Astrocyte (in vitro differentiated cells and primary cell): ENCODE measurements around the gene TENM4. TPM values are rescaled to one million over a fixed set of nuclear protein-coding genes. Genes with fewer than 3 reads are reported as not detected.

Experiments used
- DNase-seq: peaks from one replicate; pipeline ENCODE4 v3.0.0-alpha.2; 2010; ENCODE audit warnings: low read depth
- FAIRE-seq: peaks from 2 replicates; lab custom pipeline; 2011; peaks lifted over from hg19 to GRCh38; lab: Jason Lieb, UNC
- H2AFZ ChIP-seq: 2 replicates; pipeline ENCODE4 v1.6.0; 2012; ENCODE audit warnings: low read depth, low read length, inconsistent platforms
- H3K27ac ChIP-seq: 2 replicates; pipeline ENCODE4 v1.5.1; 2011; ENCODE audit warnings: low read depth, low read length, inconsistent platforms
- H3K27me3 ChIP-seq: 2 replicates; pipeline ENCODE4 v1.6.0; 2011; ENCODE audit warnings: low read length, inconsistent platforms; ENCODE audit not compliant: insufficient read depth
- H3K36me3 ChIP-seq: 2 replicates; pipeline ENCODE4 v1.5.1; 2011; ENCODE audit warnings: low read length, inconsistent platforms; ENCODE audit not compliant: insufficient read depth
- H3K4me1 ChIP-seq: 2 replicates; pipeline ENCODE4 v1.5.1; 2011; ENCODE audit warnings: low read length, inconsistent platforms; ENCODE audit not compliant: insufficient read depth
- H3K4me2 ChIP-seq: 2 replicates; pipeline ENCODE4 v1.6.0; 2012; ENCODE audit warnings: low read length, inconsistent platforms
- H3K4me3 ChIP-seq: 2 replicates; pipeline ENCODE4 v1.5.1; 2011; ENCODE audit warnings: low read depth, mild to moderate bottlenecking, low read length, inconsistent platforms; ENCODE audit not compliant: insufficient read depth
- H3K79me2 ChIP-seq: 2 replicates; pipeline ENCODE4 v1.6.0; 2012; ENCODE audit warnings: mild to moderate bottlenecking, low read length, inconsistent platforms; ENCODE audit not compliant: insufficient read depth
- H3K9ac ChIP-seq: 2 replicates; pipeline ENCODE4 v1.6.0; 2012; ENCODE audit warnings: mild to moderate bottlenecking, low read length, inconsistent platforms
- H3K9me3 ChIP-seq: 2 replicates; pipeline ENCODE4 v1.5.1; 2012; ENCODE audit warnings: low read depth, mild to moderate bottlenecking, low read length, inconsistent platforms; ENCODE audit not compliant: insufficient read depth
- H4K20me1 ChIP-seq: 2 replicates; pipeline ENCODE4 v1.6.0; 2012; ENCODE audit warnings: low read length, inconsistent platforms; ENCODE audit not compliant: insufficient read depth
- H3K27ac Mint-ChIP-seq: one replicate; pipeline ENCODE4 v1.8.0; 2021; ENCODE audit warnings: mild to moderate bottlenecking, mixed read lengths; ENCODE audit not compliant: unreplicated experiment
- H3K27me3 Mint-ChIP-seq: one replicate; pipeline ENCODE4 v1.8.0; 2021; ENCODE audit warnings: low read depth, mixed read lengths; ENCODE audit not compliant: unreplicated experiment
- H3K36me3 Mint-ChIP-seq: one replicate; pipeline ENCODE4 v1.8.0; 2021; ENCODE audit warnings: low read depth, mixed read lengths; ENCODE audit not compliant: unreplicated experiment
- H3K4me1 Mint-ChIP-seq: one replicate; pipeline ENCODE4 v1.8.0; 2021; ENCODE audit warnings: low read depth, mixed read lengths; ENCODE audit not compliant: unreplicated experiment
- H3K4me3 Mint-ChIP-seq: one replicate; pipeline ENCODE4 v1.8.0; 2021; ENCODE audit warnings: mild to moderate bottlenecking, moderate library complexity, mixed read lengths; ENCODE audit not compliant: unreplicated experiment
- H3K9me3 Mint-ChIP-seq: one replicate; pipeline ENCODE4 v1.8.0; 2021; ENCODE audit warnings: mild to moderate bottlenecking, mixed read lengths; ENCODE audit not compliant: unreplicated experiment
- EZH2 ChIP-seq: IDR thresholded peaks from 2 replicates; pipeline ENCODE4 v1.6.1; 2012; ENCODE audit warnings: mild to moderate bottlenecking, low read length, inconsistent platforms; ENCODE audit not compliant: insufficient read depth
- total RNA-seq: library from RNA; stranded (reverse); gene quantifications from 2 replicates; pipeline ENCODE4 v1.2.1, GENCODE V29; 2021
- TF ChIP-seq, protein P1 (sequence below): IDR thresholded peaks from 2 replicates; pipeline ENCODE4 v1.5.1; 2011; ENCODE audit warnings: low read depth, mild to moderate bottlenecking, inconsistent platforms, low read length, moderate library complexity; ENCODE audit not compliant: insufficient read depth

Gene TENM4
- total RNA-seq, 1 donor from 2014 or later: 7.5 TPM

DNA sequence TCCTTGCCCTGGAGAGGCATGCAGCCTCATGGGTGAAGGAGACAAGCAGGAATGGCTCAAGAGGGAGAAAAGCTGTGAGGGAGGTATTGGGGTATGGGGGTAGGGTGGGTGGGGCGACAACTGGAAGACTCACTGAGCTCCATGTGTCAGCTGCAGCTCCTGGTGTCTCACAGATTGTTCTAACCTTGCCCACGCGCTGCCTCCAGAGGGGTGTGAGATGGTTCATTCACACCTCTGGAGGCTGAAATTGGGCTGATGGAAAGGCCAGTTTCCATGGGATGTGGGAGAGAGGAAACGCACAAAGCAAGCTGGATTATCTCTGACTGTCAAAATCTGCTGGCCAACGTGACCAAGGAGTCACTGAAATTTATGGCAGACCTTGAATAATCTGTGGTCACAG, 465.7 kb downstream of the TENM4 start:
- H3K9ac ChIP-seq: no peak overlapping the region
- no peak overlapping the region for H3K4me2 ChIP-seq
- no peak for TF ChIP-seq EZH2
- TF ChIP-seq, protein P1, sequence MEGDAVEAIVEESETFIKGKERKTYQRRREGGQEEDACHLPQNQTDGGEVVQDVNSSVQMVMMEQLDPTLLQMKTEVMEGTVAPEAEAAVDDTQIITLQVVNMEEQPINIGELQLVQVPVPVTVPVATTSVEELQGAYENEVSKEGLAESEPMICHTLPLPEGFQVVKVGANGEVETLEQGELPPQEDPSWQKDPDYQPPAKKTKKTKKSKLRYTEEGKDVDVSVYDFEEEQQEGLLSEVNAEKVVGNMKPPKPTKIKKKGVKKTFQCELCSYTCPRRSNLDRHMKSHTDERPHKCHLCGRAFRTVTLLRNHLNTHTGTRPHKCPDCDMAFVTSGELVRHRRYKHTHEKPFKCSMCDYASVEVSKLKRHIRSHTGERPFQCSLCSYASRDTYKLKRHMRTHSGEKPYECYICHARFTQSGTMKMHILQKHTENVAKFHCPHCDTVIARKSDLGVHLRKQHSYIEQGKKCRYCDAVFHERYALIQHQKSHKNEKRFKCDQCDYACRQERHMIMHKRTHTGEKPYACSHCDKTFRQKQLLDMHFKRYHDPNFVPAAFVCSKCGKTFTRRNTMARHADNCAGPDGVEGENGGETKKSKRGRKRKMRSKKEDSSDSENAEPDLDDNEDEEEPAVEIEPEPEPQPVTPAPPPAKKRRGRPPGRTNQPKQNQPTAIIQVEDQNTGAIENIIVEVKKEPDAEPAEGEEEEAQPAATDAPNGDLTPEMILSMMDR: no peak
- H3K4me1 Mint-ChIP-seq: no peaks in the 10 kb centered on the region
- DNase-seq: no peak
- H2AFZ ChIP-seq: no peak overlapping the region
- peaks cover 26% of the 10 kb centered on the region for H3K27me3 Mint-ChIP-seq
- no peak overlapping the region for H3K27ac ChIP-seq
- H3K79me2 ChIP-seq: no peaks in the 10 kb centered on the region
- no peaks in the 10 kb centered on the region for H3K4me1 ChIP-seq
- H3K27ac Mint-ChIP-seq: no peak overlapping the region
- H3K4me3 Mint-ChIP-seq: no peak overlapping the region
- no peaks in the 10 kb centered on the region for H3K27me3 ChIP-seq
- no peaks in the 10 kb centered on the region for H3K36me3 ChIP-seq
- no peak for FAIRE-seq
- no peaks in the 10 kb centered on the region for H4K20me1 ChIP-seq
- H3K36me3 Mint-ChIP-seq: no peaks in the 10 kb centered on the region
- no peaks in the 10 kb centered on the region for H3K9me3 ChIP-seq
- peaks cover 7% of the 10 kb centered on the region for H3K9me3 Mint-ChIP-seq
- no peak overlapping the region for H3K4me3 ChIP-seq

DNA sequence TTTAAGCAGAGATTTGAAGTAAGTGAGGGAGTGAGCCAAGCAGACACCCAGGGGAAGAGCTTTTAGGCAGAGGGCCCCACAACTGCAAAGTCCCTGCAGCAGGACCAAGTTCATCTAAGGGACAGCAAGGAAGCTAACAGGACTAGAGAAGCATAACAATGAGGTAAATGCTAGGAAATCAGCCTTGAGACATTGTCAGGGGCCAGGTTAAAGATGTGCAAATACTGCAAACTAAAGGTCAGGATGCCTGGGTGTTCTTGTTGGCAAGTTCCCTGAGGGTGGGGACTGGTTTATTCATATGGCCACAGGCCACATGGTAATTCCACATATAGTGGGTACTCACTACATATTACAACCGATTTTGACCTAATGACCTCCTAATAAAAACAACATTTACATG, 467.0 kb downstream of the TENM4 start:
- no peaks in the 10 kb centered on the region for H3K4me1 Mint-ChIP-seq
- H3K4me3 Mint-ChIP-seq: no peak overlapping the region
- Histone ChIP-seq H2AFZ (no peak overlapping the region), H3K36me3 (no peaks in the 10 kb centered on the region), H3K27ac (no peak overlapping the region), H3K4me1 (no peaks in the 10 kb centered on the region), H3K79me2 (no peaks in the 10 kb centered on the region), H3K9me3 (no peaks in the 10 kb centered on the region), H4K20me1 (no peaks in the 10 kb centered on the region), H3K9ac (no peak overlapping the region), H3K27me3 (no peaks in the 10 kb centered on the region), H3K4me2 (no peak overlapping the region), H3K4me3 (no peak overlapping the region)
- no peaks in the 10 kb centered on the region for H3K36me3 Mint-ChIP-seq
- H3K27me3 Mint-ChIP-seq: peaks cover 29% of the 10 kb centered on the region
- peaks cover 7% of the 10 kb centered on the region for H3K9me3 Mint-ChIP-seq
- FAIRE-seq (no peak), DNase-seq (no peak)
- TF ChIP-seq, protein P1: no peak
- TF ChIP-seq EZH2: no peak
- no peak overlapping the region for H3K27ac Mint-ChIP-seq

DNA sequence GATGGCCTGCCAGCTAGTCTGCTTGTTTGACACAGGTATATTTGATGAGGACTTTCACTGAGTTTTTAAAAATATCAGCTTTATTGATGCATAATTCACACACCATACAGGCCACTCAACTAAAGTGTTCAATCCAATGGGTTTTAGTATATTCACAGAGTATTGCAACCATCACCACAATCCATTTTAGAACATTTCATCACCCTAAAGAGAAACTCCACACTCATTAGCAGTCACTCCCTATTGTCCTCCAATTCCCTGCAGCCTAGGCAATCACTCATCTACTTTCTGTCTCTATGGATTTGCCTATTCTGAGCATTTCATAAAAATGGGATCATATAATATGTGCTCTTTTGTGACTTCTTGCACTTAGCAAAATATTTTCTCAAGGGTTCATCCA, 468.2 kb downstream of the TENM4 start:
- H3K36me3 Mint-ChIP-seq: no peaks in the 10 kb centered on the region
- TF ChIP-seq EZH2: no peak
- TF ChIP-seq, protein P1: no peak
- Histone ChIP-seq H3K4me2 (no peak overlapping the region), H3K9ac (no peak overlapping the region), H2AFZ (no peak overlapping the region), H4K20me1 (no peaks in the 10 kb centered on the region), H3K4me1 (no peaks in the 10 kb centered on the region), H3K79me2 (no peaks in the 10 kb centered on the region), H3K27me3 (no peaks in the 10 kb centered on the region), H3K36me3 (no peaks in the 10 kb centered on the region), H3K27ac (no peak overlapping the region), H3K4me3 (no peak overlapping the region), H3K9me3 (no peaks in the 10 kb centered on the region)
- no peaks in the 10 kb centered on the region for H3K4me1 Mint-ChIP-seq
- H3K4me3 Mint-ChIP-seq: no peak overlapping the region
- DNase-seq (no peak), FAIRE-seq (peak; percentile 29)
- no peak overlapping the region for H3K27ac Mint-ChIP-seq
- peaks cover 2% of the 10 kb centered on the region for H3K9me3 Mint-ChIP-seq
- peaks cover 29% of the 10 kb centered on the region for H3K27me3 Mint-ChIP-seq
